ENCODE results near the gene MPPED1. TPM values are rescaled to one million over a fixed set of nuclear protein-coding genes. Genes with fewer than 3 reads are reported as not detected.

Gene MPPED1
- total RNA-seq, 1 experiment from 2014 or later = 0.35 TPM

- DNase-seq (ENCODE audit: low spot score) (no peak), ATAC-seq (peak; percentile 29)
- Mint-ChIP-seq H3K4me1 (peaks cover 13% of the 10 kb centered on the region), H3K4me3 (peak overlapping the region; percentile 37), H3K27me3 (ENCODE audit: low read depth) (no peaks in the 10 kb centered on the region; the same call in 1 of the 2 replicates), H3K27ac (no peak overlapping the region), H3K9me3 (no peaks in the 10 kb centered on the region), H3K36me3 (no peaks in the 10 kb centered on the region)
- ChIA-PET CTCF (interaction anchor here (0.5 to 2.1 kb wide), 11 partner anchors 34 to 528 kb away, joined by 3 to 11 read pairs (median 3); partner anchors contain the start of gene MPPED1), POLR2A (no interaction called here)
- TF ChIP-seq MYBL2 (CRISPR knock-in tag; IDR thresholded peaks at IDR 0.05) (no peak), ZNF423 (CRISPR knock-in tag; IDR thresholded peaks at IDR 0.05) (peak; percentile 42)
Measured at GRCh38 chr22:43481568-43482317, 69.9 kb downstream of the MPPED1 start.

GRCh38 chr22:43482318-43482625 lies 70.5 kb downstream of the MPPED1 start:
- no peak for DNase-seq (ENCODE audit: low spot score)
- H3K4me1 Mint-ChIP-seq = peaks cover 13% of the 10 kb centered on the region
- H3K4me3 Mint-ChIP-seq = no peak overlapping the region
- TF ChIP-seq E2F4 (CRISPR knock-in tag; IDR thresholded peaks at IDR 0.05; ENCODE audit: borderline replicate concordance, low read depth) = no peak
- TF ChIP-seq GABPB1 (CRISPR knock-in tag; IDR thresholded peaks at IDR 0.05) = no peak
- POLR2A ChIA-PET = no interaction called here
- H3K36me3 Mint-ChIP-seq = no peaks in the 10 kb centered on the region
- H3K9me3 Mint-ChIP-seq = no peaks in the 10 kb centered on the region
- no peaks in the 10 kb centered on the region; the same call in 1 of the 2 replicates for H3K27me3 Mint-ChIP-seq (ENCODE audit: low read depth)
- peak; percentile 51 for ATAC-seq
- H3K27ac Mint-ChIP-seq = no peak overlapping the region
- CTCF ChIA-PET = interaction anchor here (1.2 to 2.1 kb wide), 4 partner anchors 34 to 261 kb away, joined by 3 to 11 read pairs (median 4); no protein-coding TSS in a partner anchor

GRCh38 chr22:43483266-43483665 lies 71.5 kb downstream of the MPPED1 start:
- peaks cover 13% of the 10 kb centered on the region for H3K4me1 Mint-ChIP-seq
- H3K4me3 Mint-ChIP-seq = no peak overlapping the region
- DNase-seq (ENCODE audit: low spot score) (no peak), ATAC-seq (no peak)
- no peaks in the 10 kb centered on the region for H3K36me3 Mint-ChIP-seq
- no peaks in the 10 kb centered on the region; the same call in 1 of the 2 replicates for H3K27me3 Mint-ChIP-seq (ENCODE audit: low read depth)
- ChIA-PET CTCF (interaction anchor here (1.2 kb wide), 1 partner anchor 252 kb away, joined by 4 read pairs; no protein-coding TSS in a partner anchor), POLR2A (no interaction called here)
- H3K9me3 Mint-ChIP-seq = no peaks in the 10 kb centered on the region
- no peak for TF ChIP-seq ZNF416 (CRISPR knock-in tag; IDR thresholded peaks at IDR 0.05)
- no peak for TF ChIP-seq ZNF219 (CRISPR knock-in tag; IDR thresholded peaks at IDR 0.05; ENCODE audit: borderline replicate concordance)
- TF ChIP-seq CREM (CRISPR knock-in tag; IDR thresholded peaks at IDR 0.05) = no peak
- TF ChIP-seq NR1H2 (CRISPR knock-in tag; IDR thresholded peaks at IDR 0.05) = no peak
- no peak for TF ChIP-seq ARID4B (CRISPR knock-in tag; IDR thresholded peaks at IDR 0.05; ENCODE audit: borderline replicate concordance)
- TF ChIP-seq ATF6 (CRISPR knock-in tag; IDR thresholded peaks at IDR 0.05) = no peak
- no peak for TF ChIP-seq TCF7 (CRISPR knock-in tag; IDR thresholded peaks at IDR 0.05; ENCODE audit: low read depth)
- TF ChIP-seq ZNF317 (CRISPR knock-in tag; IDR thresholded peaks at IDR 0.05; ENCODE audit: borderline replicate concordance, low read depth) = no peak
- no peak for TF ChIP-seq ZBTB43 (CRISPR knock-in tag; IDR thresholded peaks at IDR 0.05)
- no peak for TF ChIP-seq TEAD1 (CRISPR knock-in tag; IDR thresholded peaks at IDR 0.05)
- H3K27ac Mint-ChIP-seq = no peak overlapping the region

All from WTC11 (cell line).